OCI-LY7 (cell line): ENCODE measurements around the gene SMC6. TPM values are rescaled to one million over a fixed set of nuclear protein-coding genes. Genes with fewer than 3 reads are reported as not detected.

Experiments
- BruUV-seq: library from RNA; stranded (reverse); fragments of 400-500 nt; replicated peaks from 2 replicates; lab custom pipeline; 2021; lab: Mats Ljungman, UMichigan
- CTCF ChIA-PET: fragments of 300-600 bp; sonication (Branson Sonifier 250); formaldehyde crosslinking; loops from one replicate; lab custom pipeline; 2022; ENCODE audit warnings: antibody characterized with exemption; ENCODE audit not compliant: unreplicated experiment; lab: Charles Lee
- POLR2A ChIA-PET: fragments of 300-600 bp; sonication (Branson Sonifier 250); formaldehyde crosslinking; loops from one replicate; lab custom pipeline; 2022; ENCODE audit warnings: antibody characterized with exemption; lab: Charles Lee
- DNase-seq: peaks from one replicate; pipeline ENCODE4 v3.0.0-alpha.2; 2015; ENCODE audit warnings: low spot score
- H2AFZ ChIP-seq: fragments of 200-600 bp; sonication (generic), shearing (Covaris generic); 2 replicates; pipeline ENCODE4 v1.6.1; 2014; ENCODE audit warnings: mild to moderate bottlenecking, antibody characterized with exemption, low read length, moderate library complexity
- H3K27ac ChIP-seq: fragments of 200-600 bp; sonication (generic); 2 replicates; pipeline ENCODE4 v1.5.1; 2014; ENCODE audit warnings: mixed run types, low read depth, mild to moderate bottlenecking, moderate library complexity, low read length, inconsistent platforms; ENCODE audit not compliant: poor library complexity, severe bottlenecking
- H3K36me3 ChIP-seq: fragments of 200-600 bp; sonication (generic); 2 replicates; pipeline ENCODE4 v1.6.1; 2014; ENCODE audit warnings: mild to moderate bottlenecking, antibody characterized with exemption, low read length, moderate library complexity, mixed read lengths; ENCODE audit not compliant: insufficient read depth
- H3K4me1 ChIP-seq: fragments of 200-600 bp; sonication (generic); 2 replicates; pipeline ENCODE4 v1.5.1; 2014; ENCODE audit warnings: mild to moderate bottlenecking, low read length; ENCODE audit not compliant: insufficient read depth, poor library complexity, severe bottlenecking
- H3K4me2 ChIP-seq: fragments of 200-600 bp; sonication (generic); 2 replicates; pipeline ENCODE4 v1.6.1; 2014; ENCODE audit warnings: mild to moderate bottlenecking, low read length
- H3K4me3 ChIP-seq: fragments of 200-600 bp; sonication (generic); 2 replicates; pipeline ENCODE4 v1.5.1; 2014; ENCODE audit warnings: mild to moderate bottlenecking, low read depth, low read length; ENCODE audit not compliant: poor library complexity, severe bottlenecking
- H3K79me2 ChIP-seq: fragments of 200-600 bp; sonication (generic); 2 replicates; pipeline ENCODE4 v1.6.1; 2016; ENCODE audit warnings: low read depth, mild to moderate bottlenecking, low read length, moderate library complexity, mixed read lengths; ENCODE audit not compliant: insufficient read depth
- H3K9me2 ChIP-seq: fragments of 200-600 bp; sonication (generic); 2 replicates; pipeline ENCODE4 v1.6.1; 2016; ENCODE audit warnings: mild to moderate bottlenecking, low read length, mixed read lengths; ENCODE audit not compliant: insufficient read depth
- H3K9me3 ChIP-seq: fragments of 200-600 bp; sonication (generic); 2 replicates; pipeline ENCODE4 v1.6.1; 2014; ENCODE audit warnings: mild to moderate bottlenecking, mixed run types, low read length, mixed read lengths
- H4K20me1 ChIP-seq: fragments of 200-600 bp; sonication (generic); 2 replicates; pipeline ENCODE4 v1.6.1; 2014; ENCODE audit warnings: mild to moderate bottlenecking, antibody characterized with exemption, low read length, moderate library complexity, mixed read lengths; ENCODE audit not compliant: insufficient read depth
- CTCF ChIP-seq: fragments of 200-600 bp; sonication (generic); conservative IDR thresholded peaks from 2 replicates; pipeline ENCODE4 v1.5.1; 2014; ENCODE audit warnings: mild to moderate bottlenecking, antibody characterized with exemption, low read length, moderate library complexity, mixed read lengths
- EZH2phosphoT487 ChIP-seq: fragments of 200-600 bp; sonication (generic); IDR thresholded peaks from 2 replicates; pipeline ENCODE4 v1.6.1; 2018; ENCODE audit warnings: low read depth, borderline replicate concordance, mild to moderate bottlenecking, mixed run types, antibody characterized with exemption, low read length, moderate library complexity, mixed read lengths
- intact Hi-C: fragments of 100-400 bp; cut with micrococcal nuclease; formaldehyde crosslinking; loops from one replicate; pipeline ENCODE4 v1.10.0; 2022; ENCODE audit not compliant: unreplicated experiment
- total RNA-seq, 2 experiments: library from RNA; depleted of rRNA in 1 of 2; stranded (reverse); fragments of >200 nt in 1 of 2; shearing (Covaris generic) in 1 of 2; gene quantifications; 2 replicates each; pipeline ENCODE4 v1.2.3, GENCODE V29; 2014 to 2022

The SMC6 gene
- total RNA-seq, 2 experiments from 2014 or later = 37.0 to 62.4 TPM

- H3K4me1 ChIP-seq = no peaks in the 10 kb centered on the region
- H3K27ac ChIP-seq = no peak overlapping the region
- H4K20me1 ChIP-seq = no peaks in the 10 kb centered on the region
- H2AFZ ChIP-seq = no peak overlapping the region
- H3K36me3 ChIP-seq = peaks cover 87% of the 10 kb centered on the region
- TF ChIP-seq CTCF = no peak
- no peak overlapping the region for H3K4me3 ChIP-seq
- H3K79me2 ChIP-seq = no peaks in the 10 kb centered on the region
- intact Hi-C loops = no loop called here
- ChIA-PET CTCF (interaction anchor here (0.6 kb wide), 1 partner anchor 1301 kb away, joined by 3 read pairs; no protein-coding TSS in a partner anchor), POLR2A (interaction anchor here (0.6 to 1.3 kb wide), 3 partner anchors 12 to 25 kb away, joined by 3 read pairs; no protein-coding TSS in a partner anchor)
- BruUV-seq = no TSS peak
- no peaks in the 10 kb centered on the region for H3K9me3 ChIP-seq
- DNase-seq = no peak
- no peak overlapping the region for H3K4me2 ChIP-seq
- H3K9me2 ChIP-seq = no peaks in the 10 kb centered on the region
Observed at GRCh38 chr2:17781482-17781881, 27.9 kb upstream of the SMC6 start.

GRCh38 chr2:17780546-17780945 is 26.9 kb upstream of the SMC6 start:
- ChIA-PET POLR2A (interaction anchor here (0.7 to 1.4 kb wide), 4 partner anchors 8 to 44 kb away, joined by 3 to 5 read pairs (median 3); no protein-coding TSS in a partner anchor), CTCF (no interaction called here)
- BruUV-seq = no TSS peak

More at GRCh38 chr2:17780546-17780945, 26.9 kb upstream of the SMC6 start:
- Histone ChIP-seq H3K27ac (no peak overlapping the region), H3K4me1 (no peaks in the 10 kb centered on the region), H3K4me2 (no peak overlapping the region), H4K20me1 (no peaks in the 10 kb centered on the region), H3K9me3 (no peaks in the 10 kb centered on the region), H3K36me3 (peaks cover 96% of the 10 kb centered on the region), H2AFZ (no peak overlapping the region), H3K9me2 (no peaks in the 10 kb centered on the region), H3K79me2 (no peaks in the 10 kb centered on the region), H3K4me3 (no peak overlapping the region)
- no peak for TF ChIP-seq CTCF
- no peak for TF ChIP-seq EZH2phosphoT487
- no peak for DNase-seq
- intact Hi-C loops = no loop called here
